ENCODE results near the gene RAD51D. TPM values are rescaled to one million over a fixed set of nuclear protein-coding genes. Genes with fewer than 3 reads are reported as not detected.

Gene RAD51D
- total RNA-seq, 2 experiments from 2014 or later = 6.2 to 8.6 TPM

DNA sequence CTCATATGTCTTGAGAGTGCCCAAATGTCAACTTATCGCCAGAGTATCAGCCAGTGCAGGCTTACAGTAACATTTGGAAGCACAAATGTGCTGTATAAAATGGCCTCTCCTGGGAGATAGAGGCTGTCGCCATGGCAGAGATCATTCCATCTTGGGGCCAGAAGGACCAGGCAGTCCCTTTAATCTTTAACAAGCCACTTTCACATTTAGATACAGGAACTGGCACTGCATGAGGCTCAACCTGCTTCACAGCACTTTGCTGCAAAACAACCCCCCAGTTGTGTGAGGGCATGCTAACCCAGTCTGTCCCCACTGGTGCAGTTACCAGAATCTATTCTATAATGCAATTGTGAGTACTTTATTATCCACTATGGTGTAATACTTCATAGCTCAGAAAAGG, 51.4 kb downstream of the RAD51D start:
- no peak overlapping the region for H3K27ac ChIP-seq (ENCODE audit: low read depth in 1 of 2, low read length in 2 of 2)
- no peak overlapping the region for H3K4me3 ChIP-seq (ENCODE audit: low read length)
- TF ChIP-seq, protein P1, sequence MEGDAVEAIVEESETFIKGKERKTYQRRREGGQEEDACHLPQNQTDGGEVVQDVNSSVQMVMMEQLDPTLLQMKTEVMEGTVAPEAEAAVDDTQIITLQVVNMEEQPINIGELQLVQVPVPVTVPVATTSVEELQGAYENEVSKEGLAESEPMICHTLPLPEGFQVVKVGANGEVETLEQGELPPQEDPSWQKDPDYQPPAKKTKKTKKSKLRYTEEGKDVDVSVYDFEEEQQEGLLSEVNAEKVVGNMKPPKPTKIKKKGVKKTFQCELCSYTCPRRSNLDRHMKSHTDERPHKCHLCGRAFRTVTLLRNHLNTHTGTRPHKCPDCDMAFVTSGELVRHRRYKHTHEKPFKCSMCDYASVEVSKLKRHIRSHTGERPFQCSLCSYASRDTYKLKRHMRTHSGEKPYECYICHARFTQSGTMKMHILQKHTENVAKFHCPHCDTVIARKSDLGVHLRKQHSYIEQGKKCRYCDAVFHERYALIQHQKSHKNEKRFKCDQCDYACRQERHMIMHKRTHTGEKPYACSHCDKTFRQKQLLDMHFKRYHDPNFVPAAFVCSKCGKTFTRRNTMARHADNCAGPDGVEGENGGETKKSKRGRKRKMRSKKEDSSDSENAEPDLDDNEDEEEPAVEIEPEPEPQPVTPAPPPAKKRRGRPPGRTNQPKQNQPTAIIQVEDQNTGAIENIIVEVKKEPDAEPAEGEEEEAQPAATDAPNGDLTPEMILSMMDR (IDR thresholded peaks at IDR 0.05) = no peak
- peak overlapping the region; percentile 46 for H3K27ac Mint-ChIP-seq
- H3K4me1 ChIP-seq (ENCODE audit: insufficient read depth, low read length) = peaks cover 49% of the 10 kb centered on the region
- H3K36me3 Mint-ChIP-seq (ENCODE audit: low read depth) = peaks cover 42% of the 10 kb centered on the region
- ChIA-PET CTCF (interaction anchor here (2.6 kb wide), 1 partner anchor 21 kb away, joined by 10 read pairs; no protein-coding TSS in a partner anchor), POLR2A (no interaction called here)
- H3K9me3 ChIP-seq (ENCODE audit: control insufficient read depth in 1 of 2, insufficient read depth in 1 of 2, low read length in 2 of 2) = no peaks in the 10 kb centered on the region
- H3K9me3 Mint-ChIP-seq = no peaks in the 10 kb centered on the region
- H3K27me3 Mint-ChIP-seq = no peaks in the 10 kb centered on the region
- DNase-seq (no peak), ATAC-seq (ENCODE audit: poor library complexity) (no peak)
- intact Hi-C loops (cut with DNase I, micrococcal nuclease) = no loop called here
- H3K36me3 ChIP-seq (ENCODE audit: insufficient read depth, low read length) = peaks cover 12% of the 10 kb centered on the region
- H3K4me1 Mint-ChIP-seq (ENCODE audit: low read depth) = peaks cover 80% of the 10 kb centered on the region
- H3K27me3 ChIP-seq (ENCODE audit: control insufficient read depth in 1 of 2, insufficient read depth in 2 of 2, low read length in 2 of 2) = no peaks in the 10 kb centered on the region
- no peak overlapping the region for H3K4me3 Mint-ChIP-seq

DNA sequence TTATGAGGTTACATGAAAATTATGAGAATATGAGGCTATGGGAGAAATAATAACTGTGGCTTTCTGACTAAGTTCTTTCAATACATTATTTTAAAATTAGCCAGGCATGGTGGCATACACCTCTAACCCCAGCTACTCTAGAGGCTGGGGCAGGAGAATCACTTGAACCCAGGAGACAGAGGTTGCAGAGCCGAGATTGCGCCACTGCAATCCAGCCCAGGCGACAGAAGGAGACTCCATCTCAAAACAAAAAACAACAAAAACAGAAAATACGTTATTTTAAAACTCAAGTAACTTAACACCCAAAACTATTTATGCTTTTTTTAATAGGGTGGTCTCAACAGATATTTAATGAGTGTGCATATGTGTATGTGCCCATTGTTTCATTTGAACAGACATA, 53.8 kb downstream of the RAD51D start:
- TF ChIP-seq, protein P1 (IDR thresholded peaks at IDR 0.05) = no peak
- no peak for ATAC-seq (ENCODE audit: poor library complexity)
- Histone ChIP-seq H3K27ac (ENCODE audit: low read depth in 1 of 2, low read length in 2 of 2) (no peak overlapping the region), H3K27me3 (ENCODE audit: control insufficient read depth in 1 of 2, insufficient read depth in 2 of 2, low read length in 2 of 2) (no peaks in the 10 kb centered on the region), H3K4me3 (ENCODE audit: low read length) (no peak overlapping the region), H3K4me1 (ENCODE audit: insufficient read depth, low read length) (peaks cover 46% of the 10 kb centered on the region), H3K36me3 (ENCODE audit: insufficient read depth, low read length) (peaks cover 18% of the 10 kb centered on the region), H3K9me3 (ENCODE audit: control insufficient read depth in 1 of 2, insufficient read depth in 1 of 2, low read length in 2 of 2) (no peaks in the 10 kb centered on the region)
- H3K9me3 Mint-ChIP-seq = no peaks in the 10 kb centered on the region
- no peak for DNase-seq
- H3K27me3 Mint-ChIP-seq = no peaks in the 10 kb centered on the region
- H3K4me1 Mint-ChIP-seq (ENCODE audit: low read depth) = peaks cover 77% of the 10 kb centered on the region
- no peak overlapping the region for H3K4me3 Mint-ChIP-seq
- ChIA-PET CTCF (interaction anchor here (0.9 to 2.8 kb wide), 3 partner anchors 14 to 24 kb away, joined by 3 to 27 read pairs (median 4); no protein-coding TSS in a partner anchor), POLR2A (interaction anchor here (3.3 to 4.0 kb wide), 2 partner anchors 16 to 43 kb away, joined by 17 to 44 read pairs; no protein-coding TSS in a partner anchor)
- intact Hi-C loops (cut with DNase I, micrococcal nuclease) = no loop called here
- peaks cover 54% of the 10 kb centered on the region for H3K36me3 Mint-ChIP-seq (ENCODE audit: low read depth)
- no peak overlapping the region for H3K27ac Mint-ChIP-seq

DNA sequence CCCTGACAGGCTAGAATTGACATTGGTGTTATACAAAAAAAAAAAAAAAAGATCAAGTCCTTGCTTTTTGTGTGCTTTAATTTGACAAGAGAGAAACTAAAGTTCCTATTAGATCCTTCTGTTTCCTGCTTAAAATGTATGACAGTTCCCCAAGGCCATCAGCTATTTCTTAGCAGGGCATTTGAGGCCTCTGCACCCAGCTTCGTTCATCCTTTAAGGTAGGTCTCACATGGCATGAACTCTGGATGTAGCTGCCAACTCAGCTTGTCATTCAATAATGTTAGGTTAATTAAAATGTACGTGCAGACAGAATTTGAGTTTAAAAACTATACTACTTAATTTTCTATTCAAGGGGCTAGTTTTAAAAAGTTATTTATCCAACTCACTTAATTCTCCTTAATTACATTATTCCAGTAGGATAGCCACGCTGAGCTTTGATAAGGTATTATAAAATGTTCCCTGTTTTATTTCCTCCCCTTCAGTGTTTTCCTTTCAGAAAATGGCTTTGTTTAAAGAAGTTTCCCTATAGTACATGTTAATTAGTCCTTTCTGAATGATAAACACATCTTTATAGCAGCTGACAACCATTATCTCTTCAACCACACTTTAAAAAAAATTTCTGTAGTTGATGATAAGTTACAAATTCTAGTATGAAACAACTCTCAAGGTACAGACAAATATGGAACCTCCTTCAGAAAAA, 55.0 kb downstream of the RAD51D start:
- H3K4me1 ChIP-seq (ENCODE audit: insufficient read depth, low read length) = peaks cover 41% of the 10 kb centered on the region
- intact Hi-C loops (cut with DNase I, micrococcal nuclease) = no loop called here
- H3K27me3 ChIP-seq (ENCODE audit: control insufficient read depth in 1 of 2, insufficient read depth in 2 of 2, low read length in 2 of 2) = no peaks in the 10 kb centered on the region
- Mint-ChIP-seq H3K27me3 (no peaks in the 10 kb centered on the region), H3K4me3 (no peak overlapping the region), H3K36me3 (ENCODE audit: low read depth) (peaks cover 62% of the 10 kb centered on the region), H3K4me1 (ENCODE audit: low read depth) (peaks cover 80% of the 10 kb centered on the region), H3K9me3 (no peaks in the 10 kb centered on the region), H3K27ac (peak overlapping the region; percentile 88)
- TF ChIP-seq, protein P1 (IDR thresholded peaks at IDR 0.05) = no peak
- CTCF ChIA-PET = interaction anchor here (0.8 to 2.8 kb wide), 16 partner anchors 9 to 84 kb away, joined by 3 to 28 read pairs (median 8); partner anchors contain the start of genes LIG3 and RAD51D
- peak overlapping the region; percentile 62 to 63 for H3K27ac ChIP-seq (ENCODE audit: low read depth in 1 of 2, low read length in 2 of 2)
- POLR2A ChIA-PET = interaction anchor here (1.2 to 6.7 kb wide), 13 partner anchors 8 to 103 kb away, joined by 3 to 77 read pairs (median 10); partner anchors contain the start of genes CCT6B, LIG3 and ZNF830
- H3K9me3 ChIP-seq (ENCODE audit: control insufficient read depth in 1 of 2, insufficient read depth in 1 of 2, low read length in 2 of 2) = no peaks in the 10 kb centered on the region
- ATAC-seq (ENCODE audit: poor library complexity) (no peak), DNase-seq (no peak)
- H3K36me3 ChIP-seq (ENCODE audit: insufficient read depth, low read length) = peaks cover 18% of the 10 kb centered on the region
- H3K4me3 ChIP-seq (ENCODE audit: low read length) = no peak overlapping the region

Data from CD4-positive, alpha-beta T cell (primary cell).